Measurements from ENCODE around the gene ST8SIA6.
"Not testable (repeated sequence)": the region's sequence is repeated elsewhere in the genome, so short reads cannot be mapped to it uniquely, and the experiment has no call there.

ST8SIA6 gene

DNA sequence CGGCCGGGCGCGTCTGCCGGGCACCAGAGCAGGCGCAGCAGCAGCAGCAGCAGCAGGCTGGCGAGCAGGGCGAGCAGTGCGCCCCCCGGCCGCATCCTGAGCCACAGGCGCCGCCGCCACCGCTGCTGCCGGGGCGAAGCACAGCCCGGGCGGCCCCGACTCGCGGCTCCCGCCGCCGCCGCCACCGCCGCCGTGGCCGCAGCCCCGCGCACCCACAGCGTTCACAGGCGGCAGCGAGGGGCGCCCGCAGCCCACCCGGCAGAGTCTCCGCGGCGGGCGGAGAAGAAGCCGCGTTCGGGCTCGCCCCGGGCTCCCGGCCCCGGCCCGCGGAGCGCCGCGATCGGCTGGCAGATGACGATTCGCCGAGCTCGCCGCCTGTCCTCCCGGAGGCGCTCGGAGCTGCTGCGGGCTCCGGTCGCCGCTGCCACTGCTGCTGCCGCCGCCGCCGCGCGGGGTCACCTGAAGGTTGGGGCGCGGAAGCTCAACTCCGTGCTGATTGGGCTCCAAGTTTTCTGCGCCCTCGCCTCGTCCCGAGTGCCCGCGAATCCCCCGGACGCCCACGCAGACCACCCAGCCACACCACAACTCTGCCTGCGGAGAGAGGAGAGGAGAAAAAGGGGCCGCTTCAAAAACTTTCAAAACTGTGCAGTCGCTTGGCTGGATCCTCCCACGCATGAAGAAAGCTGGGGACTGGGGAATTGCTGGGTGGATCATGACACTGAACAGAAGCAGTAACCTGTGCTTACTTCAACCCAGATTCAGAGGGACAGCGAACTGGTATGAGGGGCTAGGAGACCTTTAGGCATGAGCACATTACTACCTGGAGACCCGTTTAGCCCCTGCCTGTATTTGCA lies at the start of gene ST8SIA6:
Gene ST8SIA6, minus strand, starts transcription at position 435 of the 854 bp plus-strand sequence. Its CDS starts 340 bp downstream, at position 95.
- Histone ChIP-seq H3K9me3 (ENCODE audit: low read length) (peaks cover 4% of the 10 kb centered on the region), H3K27ac (ENCODE audit: low read depth, low read length) (no peak within 1 kb of the TSS), H3K4me1 (ENCODE audit: insufficient read depth, low read length) (no peaks in the 10 kb centered on the region), H3K36me3 (ENCODE audit: insufficient read depth, low read length) (no peaks in the 10 kb centered on the region), H3K27me3 (ENCODE audit: control insufficient read depth in 1 of 2, insufficient read depth in 2 of 2, low read length in 2 of 2) (peaks cover 13 to 32% of the 10 kb centered on the region in 2 donors), H3K4me3 (ENCODE audit: low read depth in 1 of 2, low read length in 2 of 2) (peak within 1 kb of the TSS; percentile 1 to 3), H3K9ac (ENCODE audit: low read length) (no peak within 1 kb of the TSS)

GRCh38 chr10:17503795-17504194 lies 49.4 kb upstream of the ST8SIA6 start:
- no peaks in the 10 kb centered on the region for H3K36me3 ChIP-seq (ENCODE audit: insufficient read depth, low read length)
- H3K9me3 ChIP-seq (ENCODE audit: low read length), result no peaks in the 10 kb centered on the region
- no peak overlapping the region for H3K9ac ChIP-seq (ENCODE audit: low read length)
- no peaks in the 10 kb centered on the region for H3K27me3 ChIP-seq (ENCODE audit: control insufficient read depth in 1 of 2, insufficient read depth in 2 of 2, low read length in 2 of 2)
- H3K4me3 ChIP-seq (ENCODE audit: low read depth in 1 of 2, low read length in 2 of 2), result no peak overlapping the region
- H3K4me1 ChIP-seq (ENCODE audit: insufficient read depth, low read length), result no peaks in the 10 kb centered on the region
- H3K27ac ChIP-seq (ENCODE audit: low read depth, low read length), result no peak overlapping the region

GRCh38 chr10:17502814-17503213 lies 48.4 kb upstream of the ST8SIA6 start:
- Histone ChIP-seq H3K9me3 (ENCODE audit: low read length) (no peaks in the 10 kb centered on the region), H3K27ac (ENCODE audit: low read depth, low read length) (no peak overlapping the region), H3K4me3 (ENCODE audit: low read depth in 1 of 2, low read length in 2 of 2) (no peak overlapping the region), H3K9ac (ENCODE audit: low read length) (no peak overlapping the region), H3K27me3 (ENCODE audit: control insufficient read depth in 1 of 2, insufficient read depth in 2 of 2, low read length in 2 of 2) (no peaks in the 10 kb centered on the region), H3K4me1 (ENCODE audit: insufficient read depth, low read length) (no peaks in the 10 kb centered on the region), H3K36me3 (ENCODE audit: insufficient read depth, low read length) (no peaks in the 10 kb centered on the region)

DNA sequence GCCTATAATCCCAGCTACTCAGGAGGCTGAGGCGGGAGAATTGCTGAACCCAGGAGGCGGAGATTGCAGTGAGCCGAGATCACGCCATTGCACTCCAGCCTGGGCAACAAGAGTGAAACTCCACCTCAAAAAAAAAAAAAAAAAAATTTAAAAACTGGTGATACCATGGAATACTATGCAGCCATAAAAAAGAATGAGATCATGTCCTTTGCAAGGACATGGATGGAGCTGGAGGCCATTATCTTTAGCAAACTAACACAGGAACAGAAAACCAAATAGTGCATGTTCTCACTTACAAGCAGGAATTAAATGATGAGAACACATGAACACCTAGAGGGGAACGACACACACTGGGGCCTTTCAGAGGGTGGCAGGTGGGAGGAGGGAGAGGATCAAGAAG lies 44.6 kb upstream of the ST8SIA6 start:
- not testable (repeated sequence) for H3K27ac ChIP-seq (ENCODE audit: low read depth, low read length); H3K27me3 ChIP-seq (ENCODE audit: control insufficient read depth in 1 of 2, insufficient read depth in 2 of 2, low read length in 2 of 2); H3K36me3 ChIP-seq (ENCODE audit: insufficient read depth, low read length)

GRCh38 chr10:17497446-17498030 lies 43.1 kb upstream of the ST8SIA6 start:
- Histone ChIP-seq H3K9me3 (ENCODE audit: low read length) (no peaks in the 10 kb centered on the region), H3K4me3 (ENCODE audit: low read depth in 1 of 2, low read length in 2 of 2) (no peak overlapping the region), H3K27me3 (ENCODE audit: control insufficient read depth in 1 of 2, insufficient read depth in 2 of 2, low read length in 2 of 2) (no peaks in the 10 kb centered on the region)

More for the DNA sequence above, 44.6 kb upstream of the ST8SIA6 start:
- H3K4me3 ChIP-seq (ENCODE audit: low read depth in 1 of 2, low read length in 2 of 2); H3K4me1 ChIP-seq (ENCODE audit: insufficient read depth, low read length); H3K9me3 ChIP-seq (ENCODE audit: low read length); H3K9ac ChIP-seq (ENCODE audit: low read length): not testable (repeated sequence)

GRCh38 chr10:17494626-17495260 lies 40.3 kb upstream of the ST8SIA6 start:
- Histone ChIP-seq H3K36me3 (ENCODE audit: insufficient read depth, low read length) (no peaks in the 10 kb centered on the region), H3K4me3 (ENCODE audit: low read depth in 1 of 2, low read length in 2 of 2) (no peak overlapping the region), H3K27ac (ENCODE audit: low read depth, low read length) (no peak overlapping the region), H3K27me3 (ENCODE audit: control insufficient read depth in 1 of 2, insufficient read depth in 2 of 2, low read length in 2 of 2) (no peaks in the 10 kb centered on the region), H3K4me1 (ENCODE audit: insufficient read depth, low read length) (no peaks in the 10 kb centered on the region), H3K9ac (ENCODE audit: low read length) (no peak overlapping the region), H3K9me3 (ENCODE audit: low read length) (no peaks in the 10 kb centered on the region)

More at GRCh38 chr10:17497446-17498030, 43.1 kb upstream of the ST8SIA6 start:
- Histone ChIP-seq H3K36me3 (ENCODE audit: insufficient read depth, low read length) (no peaks in the 10 kb centered on the region), H3K4me1 (ENCODE audit: insufficient read depth, low read length) (no peaks in the 10 kb centered on the region), H3K27ac (ENCODE audit: low read depth, low read length) (no peak overlapping the region), H3K9ac (ENCODE audit: low read length) (no peak overlapping the region)

- Histone ChIP-seq H3K27ac (ENCODE audit: low read depth, low read length) (no peak overlapping the region), H3K9me3 (ENCODE audit: low read length) (no peaks in the 10 kb centered on the region), H3K9ac (ENCODE audit: low read length) (no peak overlapping the region), H3K27me3 (ENCODE audit: control insufficient read depth in 1 of 2, insufficient read depth in 2 of 2, low read length in 2 of 2) (no peaks in the 10 kb centered on the region), H3K36me3 (ENCODE audit: insufficient read depth, low read length) (no peaks in the 10 kb centered on the region), H3K4me3 (ENCODE audit: low read depth in 1 of 2, low read length in 2 of 2) (no peak overlapping the region), H3K4me1 (ENCODE audit: insufficient read depth, low read length) (no peaks in the 10 kb centered on the region)
Measured at GRCh38 chr10:17488848-17489247, 34.5 kb upstream of the ST8SIA6 start.

GRCh38 chr10:17483079-17483478 lies 28.7 kb upstream of the ST8SIA6 start:
- Histone ChIP-seq H3K4me3 (ENCODE audit: low read depth in 1 of 2, low read length in 2 of 2) (no peak overlapping the region), H3K27me3 (ENCODE audit: control insufficient read depth in 1 of 2, insufficient read depth in 2 of 2, low read length in 2 of 2) (no peaks in the 10 kb centered on the region), H3K9ac (ENCODE audit: low read length) (no peak overlapping the region), H3K36me3 (ENCODE audit: insufficient read depth, low read length) (no peaks in the 10 kb centered on the region), H3K27ac (ENCODE audit: low read depth, low read length) (no peak overlapping the region), H3K9me3 (ENCODE audit: low read length) (no peaks in the 10 kb centered on the region), H3K4me1 (ENCODE audit: insufficient read depth, low read length) (no peaks in the 10 kb centered on the region)

DNA sequence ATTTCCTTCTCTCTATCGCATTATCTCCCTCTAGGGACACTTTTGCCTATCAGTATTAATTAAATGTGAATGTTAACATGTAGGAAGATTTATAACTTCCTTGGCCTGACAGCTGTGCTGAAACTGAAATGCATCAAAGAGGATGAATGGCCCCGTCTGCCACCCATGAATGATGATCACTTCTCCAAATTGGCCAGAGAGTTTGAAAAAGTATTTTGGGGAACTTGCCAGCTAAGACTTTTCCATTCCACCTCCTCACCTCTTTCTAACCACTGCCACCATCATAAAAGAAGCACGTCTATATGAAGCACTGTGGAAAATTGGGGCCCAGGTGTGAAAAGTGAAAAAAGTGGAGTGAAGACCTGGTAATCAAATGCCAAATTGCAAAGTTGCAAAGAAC lies 25.4 kb upstream of the ST8SIA6 start:
- Histone ChIP-seq H3K4me1 (ENCODE audit: insufficient read depth, low read length) (no peaks in the 10 kb centered on the region), H3K4me3 (ENCODE audit: low read depth in 1 of 2, low read length in 2 of 2) (no peak overlapping the region), H3K9me3 (ENCODE audit: low read length) (no peaks in the 10 kb centered on the region), H3K27me3 (ENCODE audit: control insufficient read depth in 1 of 2, insufficient read depth in 2 of 2, low read length in 2 of 2) (no peaks in the 10 kb centered on the region), H3K27ac (ENCODE audit: low read depth, low read length) (no peak overlapping the region), H3K36me3 (ENCODE audit: insufficient read depth, low read length) (no peaks in the 10 kb centered on the region), H3K9ac (ENCODE audit: low read length) (no peak overlapping the region)

GRCh38 chr10:17479015-17479615 lies 24.7 kb upstream of the ST8SIA6 start:
- no peaks in the 10 kb centered on the region for H3K4me1 ChIP-seq (ENCODE audit: insufficient read depth, low read length)
- no peaks in the 10 kb centered on the region for H3K9me3 ChIP-seq (ENCODE audit: low read length)
- H3K27ac ChIP-seq (ENCODE audit: low read depth, low read length), result no peak overlapping the region
- no peak overlapping the region for H3K4me3 ChIP-seq (ENCODE audit: low read depth in 1 of 2, low read length in 2 of 2)
- no peaks in the 10 kb centered on the region for H3K36me3 ChIP-seq (ENCODE audit: insufficient read depth, low read length)
- H3K9ac ChIP-seq (ENCODE audit: low read length), result no peak overlapping the region
- H3K27me3 ChIP-seq (ENCODE audit: control insufficient read depth in 1 of 2, insufficient read depth in 2 of 2, low read length in 2 of 2), result no peaks in the 10 kb centered on the region

GRCh38 chr10:17476073-17476472 lies 21.7 kb upstream of the ST8SIA6 start:
- Histone ChIP-seq H3K27me3 (ENCODE audit: control insufficient read depth in 1 of 2, insufficient read depth in 2 of 2, low read length in 2 of 2) (no peaks in the 10 kb centered on the region), H3K4me1 (ENCODE audit: insufficient read depth, low read length) (no peaks in the 10 kb centered on the region), H3K36me3 (ENCODE audit: insufficient read depth, low read length) (no peaks in the 10 kb centered on the region), H3K27ac (ENCODE audit: low read depth, low read length) (no peak overlapping the region), H3K9ac (ENCODE audit: low read length) (no peak overlapping the region), H3K4me3 (ENCODE audit: low read depth in 1 of 2, low read length in 2 of 2) (no peak overlapping the region), H3K9me3 (ENCODE audit: low read length) (no peaks in the 10 kb centered on the region)

All from muscle layer of colon (tissue), 2 donors.